K562 (cell line): ENCODE measurements around the gene ATL3. TPM values are rescaled to one million over a fixed set of nuclear protein-coding genes. Genes with fewer than 3 reads are reported as not detected.
A peak's percentile ranks its signal among the peaks of the same experiment; 100 is the strongest.

ENCODE experiments used
- ATAC-seq: fragments of 200-7000 bp; cut with Tn5 transposase; 3 replicates; pipeline ENCODE4 v1.9.1; 2020; ENCODE audit warnings: moderate library complexity
- BruUV-seq: library from RNA; stranded (reverse); fragments of 400-500 nt; replicated peaks from 2 replicates; lab custom pipeline; 2021; lab: Mats Ljungman, UMichigan
- CTCF ChIA-PET: fragments of 300-600 bp; formaldehyde crosslinking; extraction: SDS; loops from one replicate; lab custom pipeline; 2021; ENCODE audit warnings: low intra/inter-chr PET ratio; lab: Yijun Ruan, JAX
- POLR2A ChIA-PET: fragments of 300-600, 350-650 bp; sonication (Branson Sonifier 250); formaldehyde crosslinking; extraction: SDS; loops from one replicate; lab custom pipeline; 2021; ENCODE audit warnings: antibody characterized with exemption, inconsistent platforms; lab: Yijun Ruan, JAX
- DNase-seq, 4 experiments: peaks; one replicate each; pipeline versions ENCODE4 v3.0.0 to v3.0.0-alpha.2; 2011 to 2018; ENCODE audit warnings: low spot score in 3 of 4, mixed read lengths in 3 of 4; ENCODE audit errors: extremely low read depth in 1 of 4
- FAIRE-seq: peaks from 2 replicates; lab custom pipeline; 2011; peaks lifted over from hg19 to GRCh38; lab: Jason Lieb, UNC
- H2AFZ ChIP-seq: 2 replicates; pipeline ENCODE4 v1.6.0; 2011; ENCODE audit warnings: low read depth, low read length, control low read depth, inconsistent platforms
- H3K27ac ChIP-seq: fragments of 200-600 bp; 3 replicates; pipeline ENCODE4 v1.8.0; 2011; ENCODE audit warnings: low read depth, mild to moderate bottlenecking, control low read depth, inconsistent platforms, low read length, moderate library complexity, mixed read lengths; ENCODE audit errors: extremely low read depth
- H3K27me3 ChIP-seq, 2 experiments: fragments of 300-600 bp in 1 of 2; 2 replicates in 1 of 2; 3 replicates in 1 of 2; pipeline versions ENCODE4 v1.6.0 to v1.8.0; 2011; ENCODE audit warnings: inconsistent platforms in 2 of 2, low read length in 2 of 2, mild to moderate bottlenecking in 1 of 2, mixed read lengths in 1 of 2, moderate library complexity in 1 of 2; ENCODE audit not compliant: control insufficient read depth in 2 of 2, insufficient read depth in 2 of 2
- H3K36me3 ChIP-seq: fragments of 300-600 bp; 3 replicates; pipeline ENCODE4 v1.8.0; 2011; ENCODE audit warnings: mild to moderate bottlenecking, low read length, inconsistent platforms; ENCODE audit not compliant: control insufficient read depth, insufficient read depth
- H3K4me1 ChIP-seq, 2 experiments: fragments of 200-600 bp in 1 of 2; replicated peaks in 1 of 2; 2 replicates in 1 of 2; 3 replicates in 1 of 2; pipeline versions ENCODE4 v1.5.1 to v1.8.0; 2011; ENCODE audit warnings: inconsistent platforms in 2 of 2, low read length in 2 of 2, mild to moderate bottlenecking in 1 of 2, mixed read lengths in 1 of 2, moderate library complexity in 1 of 2; ENCODE audit not compliant: control insufficient read depth in 2 of 2, insufficient read depth in 2 of 2
- H3K4me2 ChIP-seq: 2 replicates; pipeline ENCODE4 v1.6.1; 2011; ENCODE audit warnings: low read length, control low read depth, inconsistent platforms, mixed read lengths; ENCODE audit not compliant: insufficient read depth
- H3K4me3 ChIP-seq: fragments of 200-600 bp; sonication (generic), shearing (Covaris generic); 2 replicates; pipeline ENCODE4 v1.5.1; 2016; ENCODE audit warnings: control low read depth, inconsistent platforms
- H3K79me2 ChIP-seq: fragments of 200-600 bp; 3 replicates; pipeline ENCODE4 v1.8.0; 2011; ENCODE audit warnings: low read length, inconsistent platforms; ENCODE audit not compliant: control insufficient read depth, insufficient read depth
- H3K9ac ChIP-seq, 2 experiments: 2 replicates each; pipeline versions ENCODE4 v1.6.0 to v1.6.1; 2011; ENCODE audit warnings: low read depth in 2 of 2, low read length in 2 of 2, control low read depth in 1 of 2, inconsistent platforms in 1 of 2, mild to moderate bottlenecking in 1 of 2, mixed read lengths in 1 of 2; ENCODE audit not compliant: insufficient read depth in 1 of 2
- H3K9me1 ChIP-seq: one replicate; pipeline ENCODE4 v1.6.0; 2011; ENCODE audit warnings: inconsistent platforms, mild to moderate bottlenecking, low read length, moderate library complexity; ENCODE audit not compliant: control insufficient read depth, insufficient read depth
- H3K9me3 ChIP-seq: replicated peaks from 2 replicates; pipeline ENCODE4 v1.5.1; 2011; ENCODE audit warnings: low read depth, low read length, inconsistent platforms; ENCODE audit not compliant: control insufficient read depth, insufficient read depth
- H4K20me1 ChIP-seq: replicated peaks from 2 replicates; pipeline ENCODE4 v1.6.1; 2011; ENCODE audit warnings: low read length, inconsistent platforms, mixed read lengths; ENCODE audit not compliant: control insufficient read depth, insufficient read depth
- ATF1 ChIP-seq, 2 experiments: fragments of 450-650 bp in 1 of 2; IDR thresholded peaks; 2 replicates each; pipeline ENCODE4 v1.6.1; 2016; ENCODE audit warnings: missing compliant biosample characterization in 1 of 2, missing genetic modification characterization in 1 of 2
- CAMTA2 ChIP-seq: fragments of 250-450 bp; sonication (Bioruptor Pico); conservative IDR thresholded peaks from 2 replicates; pipeline ENCODE4 v1.5.1; 2022
- NR2C2 ChIP-seq, 2 experiments: fragments of 200-800 bp in 1 of 2; sonication (Bioruptor generic) in 1 of 2; sonication (generic) in 1 of 2; formaldehyde crosslinking in 1 of 2; IDR thresholded peaks; 2 replicates each; pipeline versions ENCODE4 v1.6.1 to v1.8.0; 2016 to 2022; ENCODE audit warnings: mild to moderate bottlenecking in 1 of 2, missing compliant biosample characterization in 1 of 2, missing genetic modification characterization in 1 of 2, missing genetic modification reagents in 1 of 2
- SNRNP70 ChIP-seq: fragments of 200-400 bp; formaldehyde crosslinking; optimal IDR thresholded peaks from 2 replicates; pipeline ENCODE3; 2017; ENCODE audit warnings: low read depth, low read length
- TAL1 ChIP-seq: fragments of 450-650 bp; IDR thresholded peaks from 2 replicates; pipeline ENCODE4 v1.6.1; 2016; ENCODE audit warnings: mild to moderate bottlenecking
- THRAP3 ChIP-seq: fragments of 450-650 bp; IDR thresholded peaks from 2 replicates; pipeline ENCODE4 v1.6.1; 2016; ENCODE audit warnings: mild to moderate bottlenecking, inconsistent platforms, borderline replicate concordance
- ZBTB7A ChIP-seq: IDR thresholded peaks from 2 replicates; pipeline ENCODE4 v1.6.1; 2011; ENCODE audit warnings: low read depth, mild to moderate bottlenecking, low read length, moderate library complexity, borderline replicate concordance; ENCODE audit not compliant: control insufficient read depth
- WGBS: fragments of 100-300 bp; shearing (Covaris generic); methylation state at CpG from one replicate; pipeline ENCODE4 v1.1.6; 2016; ENCODE audit warnings: low coverage, mixed read lengths; ENCODE audit not compliant: insufficient coverage; ENCODE audit errors: missing lambda C conversion rate; 5-methylcytosine and 5-hydroxymethylcytosine counted together
- in situ Hi-C: fragments of 300-500 bp; cut with MboI; formaldehyde crosslinking; loops from 4 replicates; pipeline ENCODE4 v1.15.0; 2018; ENCODE audit warnings: inconsistent platforms, mixed read lengths
- intact Hi-C: fragments of 100-400 bp; cut with micrococcal nuclease; formaldehyde crosslinking; loops from 2 replicates; pipeline ENCODE4 v1.14.2; 2022
- polyA plus RNA-seq, 8 experiments: library from polyadenylated mRNA; depleted of rRNA in 4 of 8; stranded (reverse) in 5 of 8; unstranded in 3 of 8; fragments of >200 nt; fragmentation: Nextera tagmentation in 2 of 8; fragmentation: Illumina TruSeq in 1 of 8; extraction: Ambion mirVana in 2 of 8; extraction: Trizol in 1 of 8; gene quantifications; 2 replicates each; pipeline versions ENCODE4 v1.2.1 to v1.2.3, GENCODE V29; 2011 to 2014; ENCODE audit warnings: inconsistent platforms in 1 of 8, missing spikeins in 1 of 8
- total RNA-seq, 7 experiments: library from RNA; depleted of rRNA in 6 of 7; stranded (reverse); fragments of >200 nt in 6 of 7; fragmentation: Illumina TruSeq in 2 of 7; extraction: Trizol in 2 of 7; gene quantifications; 2 replicates each; pipeline versions ENCODE4 v1.2.1 to v1.2.3, GENCODE V29; 2011 to 2021; ENCODE audit warnings: low replicate concordance in 1 of 7
- TF ChIP-seq, protein P1 (sequence below): fragments of 250-450 bp; sonication (Bioruptor Pico); IDR thresholded peaks from 2 replicates; pipeline ENCODE4 v1.8.0; 2022; ENCODE audit warnings: inconsistent platforms
- TF ChIP-seq, protein P2 (sequence below): fragments of 250-450 bp; sonication (Bioruptor Pico); IDR thresholded peaks from 2 replicates; pipeline ENCODE4 v1.4.0; 2020; ENCODE audit warnings: borderline replicate concordance
- TF ChIP-seq, protein P3 (sequence below), 2 experiments: fragments of 250-450 bp in 1 of 2; fragments of 450-650 bp in 1 of 2; sonication (Bioruptor Pico) in 1 of 2; IDR thresholded peaks; 2 replicates each; pipeline versions ENCODE4 v1.6.1 to v1.8.0; 2016 to 2021; ENCODE audit warnings: mild to moderate bottlenecking in 2 of 2, moderate library complexity in 2 of 2, missing compliant biosample characterization in 1 of 2, missing genetic modification characterization in 1 of 2
- TF ChIP-seq, protein P4 (sequence below), 2 experiments: fragments of 450-650 bp; IDR thresholded peaks; 2 replicates each; pipeline ENCODE4 v1.6.1; 2016

Gene ATL3
- total and polyA plus RNA-seq, 9 of the 15 experiments (the other 6 are each of a cell fraction or from before 2014, with no cell fraction given), result 18.2 to 39.8 (median 23.9) TPM

DNA sequence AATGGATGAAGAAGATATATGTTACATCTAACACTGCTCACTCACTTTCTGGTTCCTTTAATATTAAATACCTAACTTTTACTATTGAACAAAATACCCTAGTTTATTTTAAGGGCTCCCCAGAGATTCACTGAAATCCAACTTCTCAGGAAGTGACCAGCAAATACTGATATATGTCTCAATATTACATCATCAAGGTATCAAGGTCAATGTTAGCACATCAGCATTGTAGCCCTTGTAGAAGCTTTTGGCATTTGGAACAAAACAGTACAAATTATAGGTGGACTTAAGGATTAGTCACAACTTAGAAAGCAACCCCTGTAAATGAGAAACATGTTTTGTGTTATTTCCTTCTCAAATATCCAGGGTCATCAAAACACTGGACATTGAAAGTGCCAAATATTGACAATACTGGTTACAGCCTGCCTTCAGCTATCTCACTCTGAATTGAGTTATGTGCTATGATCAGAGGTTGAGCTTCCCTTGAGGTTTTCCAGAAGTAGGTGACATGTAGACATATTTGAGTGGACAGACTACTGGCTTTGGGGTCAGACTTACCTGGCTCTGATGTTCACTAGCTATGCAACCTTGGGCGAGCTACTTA lies 1.9 kb upstream of the ATL3 start (continued):
- TF ChIP-seq, protein P1, sequence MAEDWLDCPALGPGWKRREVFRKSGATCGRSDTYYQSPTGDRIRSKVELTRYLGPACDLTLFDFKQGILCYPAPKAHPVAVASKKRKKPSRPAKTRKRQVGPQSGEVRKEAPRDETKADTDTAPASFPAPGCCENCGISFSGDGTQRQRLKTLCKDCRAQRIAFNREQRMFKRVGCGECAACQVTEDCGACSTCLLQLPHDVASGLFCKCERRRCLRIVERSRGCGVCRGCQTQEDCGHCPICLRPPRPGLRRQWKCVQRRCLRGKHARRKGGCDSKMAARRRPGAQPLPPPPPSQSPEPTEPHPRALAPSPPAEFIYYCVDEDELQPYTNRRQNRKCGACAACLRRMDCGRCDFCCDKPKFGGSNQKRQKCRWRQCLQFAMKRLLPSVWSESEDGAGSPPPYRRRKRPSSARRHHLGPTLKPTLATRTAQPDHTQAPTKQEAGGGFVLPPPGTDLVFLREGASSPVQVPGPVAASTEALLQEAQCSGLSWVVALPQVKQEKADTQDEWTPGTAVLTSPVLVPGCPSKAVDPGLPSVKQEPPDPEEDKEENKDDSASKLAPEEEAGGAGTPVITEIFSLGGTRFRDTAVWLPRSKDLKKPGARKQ, result no peak
- TF ChIP-seq ZBTB7A, result no peak

DNA sequence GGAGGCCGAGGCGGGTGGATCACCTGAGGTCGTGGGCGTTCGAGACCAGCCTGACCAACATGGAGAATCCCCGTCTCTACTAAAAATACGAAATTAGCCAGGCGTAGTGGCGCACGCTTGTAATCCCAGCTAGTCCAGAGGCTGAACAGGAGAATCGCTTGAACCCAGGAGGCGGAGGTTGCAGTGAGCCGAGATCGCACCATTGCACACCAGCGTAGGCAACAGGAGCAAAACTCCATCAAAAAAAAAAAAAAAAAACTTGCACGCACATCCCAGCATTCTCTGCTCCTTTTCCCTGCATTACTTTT lies 934 bp upstream of the ATL3 start:
- Histone ChIP-seq H3K4me1 (peaks cover 16 to 29% of the 10 kb centered on the region in 2 experiments; a peak in 4 of 5 replicates), H3K27me3 (no peaks in the 10 kb centered on the region), H3K4me2 (peak overlapping the region; percentile 86), H3K4me3 (no peak overlapping the region), H3K79me2 (peaks cover 42% of the 10 kb centered on the region), H3K9me3 (no peaks in the 10 kb centered on the region), H3K9ac (peak overlapping the region; percentile 77 to 81; a peak in 3 of 4 replicates), H4K20me1 (no peaks in the 10 kb centered on the region), H2AFZ (peak overlapping the region; percentile 93), H3K9me1 (no peaks in the 10 kb centered on the region), H3K27ac (peak overlapping the region; percentile 95; the same call in 2 of the 3 replicates), H3K36me3 (peaks cover 13% of the 10 kb centered on the region; the same call in 2 of the 3 replicates)
- intact Hi-C loops, result no loop called here
- ChIA-PET CTCF (no interaction called here), POLR2A (interaction anchor here (0.6 to 3.9 kb wide), 5 partner anchors 9 to 1188 kb away, joined by 3 to 46 read pairs (median 4); partner anchors contain the start of gene RTN3)
- no peak for DNase-seq
- no peak for FAIRE-seq
- no peak for ATAC-seq
- WGBS, result 98% methylated on average over 10 of the region's 16 CpGs
- no TSS peak for BruUV-seq
- in situ Hi-C loops, result no loop called here
- TF ChIP-seq, protein P2, sequence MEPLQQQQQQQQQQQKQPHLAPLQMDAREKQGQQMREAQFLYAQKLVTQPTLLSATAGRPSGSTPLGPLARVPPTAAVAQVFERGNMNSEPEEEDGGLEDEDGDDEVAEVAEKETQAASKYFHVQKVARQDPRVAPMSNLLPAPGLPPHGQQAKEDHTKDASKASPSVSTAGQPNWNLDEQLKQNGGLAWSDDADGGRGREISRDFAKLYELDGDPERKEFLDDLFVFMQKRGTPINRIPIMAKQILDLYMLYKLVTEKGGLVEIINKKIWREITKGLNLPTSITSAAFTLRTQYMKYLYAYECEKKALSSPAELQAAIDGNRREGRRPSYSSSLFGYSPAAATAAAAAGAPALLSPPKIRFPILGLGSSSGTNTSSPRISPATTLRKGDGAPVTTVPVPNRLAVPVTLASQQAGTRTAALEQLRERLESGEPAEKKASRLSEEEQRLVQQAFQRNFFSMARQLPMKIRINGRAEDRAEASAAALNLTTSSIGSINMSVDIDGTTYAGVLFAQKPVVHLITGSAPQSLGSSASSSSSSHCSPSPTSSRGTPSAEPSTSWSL (CRISPR knock-in tag), result no peak
- TF ChIP-seq, protein P3, sequence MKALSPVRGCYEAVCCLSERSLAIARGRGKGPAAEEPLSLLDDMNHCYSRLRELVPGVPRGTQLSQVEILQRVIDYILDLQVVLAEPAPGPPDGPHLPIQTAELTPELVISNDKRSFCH (CRISPR knock-in tag; IDR thresholded peaks at IDR 0.05), result no peak
- TF ChIP-seq, protein P3 (tag; IDR thresholded peaks at IDR 0.05), result 0 out of 2 replicates have a peak, but pooled peaks have one; percentile 1
- TF ChIP-seq THRAP3 (peak; percentile 56; the same call in 1 of the 2 replicates), SNRNP70 (no peak), CAMTA2 (no peak), NR2C2 (CRISPR knock-in tag; IDR thresholded peaks at IDR 0.05) (no peak), NR2C2 (tag; IDR thresholded peaks at IDR 0.05) (no peak), ATF1 (CRISPR knock-in tag; IDR thresholded peaks at IDR 0.05) (no peak), ATF1 (tag; IDR thresholded peaks at IDR 0.05) (no peak), TAL1 (0 out of 2 replicates have a peak, but pooled peaks have one; percentile 1)
- TF ChIP-seq, protein P4, sequence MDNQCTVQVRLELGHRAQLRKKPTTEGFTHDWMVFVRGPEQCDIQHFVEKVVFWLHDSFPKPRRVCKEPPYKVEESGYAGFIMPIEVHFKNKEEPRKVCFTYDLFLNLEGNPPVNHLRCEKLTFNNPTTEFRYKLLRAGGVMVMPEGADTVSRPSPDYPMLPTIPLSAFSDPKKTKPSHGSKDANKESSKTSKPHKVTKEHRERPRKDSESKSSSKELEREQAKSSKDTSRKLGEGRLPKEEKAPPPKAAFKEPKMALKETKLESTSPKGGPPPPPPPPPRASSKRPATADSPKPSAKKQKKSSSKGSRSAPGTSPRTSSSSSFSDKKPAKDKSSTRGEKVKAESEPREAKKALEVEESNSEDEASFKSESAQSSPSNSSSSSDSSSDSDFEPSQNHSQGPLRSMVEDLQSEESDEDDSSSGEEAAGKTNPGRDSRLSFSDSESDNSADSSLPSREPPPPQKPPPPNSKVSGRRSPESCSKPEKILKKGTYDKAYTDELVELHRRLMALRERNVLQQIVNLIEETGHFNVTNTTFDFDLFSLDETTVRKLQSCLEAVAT (IDR thresholded peaks at IDR 0.05), result peak in 1 of 2 experiments; percentile 83; a peak in 2 of 4 replicates
